Choroid plexus epithelial cell (primary cell): ENCODE data around the gene HOXB7.

ENCODE experiments used
- DNase-seq: peaks from one replicate; pipeline ENCODE4 v3.0.0-alpha.2; 2010; ENCODE audit warnings: low read depth
- H3K4me3 ChIP-seq: 2 replicates; pipeline ENCODE4 v1.5.1; 2011; ENCODE audit warnings: low read depth, mild to moderate bottlenecking, control low read depth, low read length, moderate library complexity
- CTCF ChIP-seq: conservative IDR thresholded peaks from 2 replicates; pipeline ENCODE4 v1.5.1; 2011; ENCODE audit warnings: low read depth, mild to moderate bottlenecking, control low read depth, inconsistent platforms, low read length, moderate library complexity

Gene HOXB7

GRCh38 chr17:48578616-48579470 is 32.0 kb downstream of the HOXB7 start:
- no peak overlapping the region for H3K4me3 ChIP-seq
- TF ChIP-seq CTCF = no peak
- no peak for DNase-seq

- no peak for DNase-seq
Measured at GRCh38 chr17:48577946-48578615, 32.7 kb downstream of the HOXB7 start, which contains the start of gene HOXB4. Gene HOXB4 (minus strand): TSS chr17:48578350. CDS start chr17:48578319, 31 bp downstream.

GRCh38 chr17:48577330-48577945 is 33.4 kb downstream of the HOXB7 start:
- no peak for TF ChIP-seq CTCF
- no peak for DNase-seq
- H3K4me3 ChIP-seq = no peak overlapping the region

More at GRCh38 chr17:48577946-48578615, 32.7 kb downstream of the HOXB7 start, which contains the start of gene HOXB4:
- no peak for TF ChIP-seq CTCF
- no peak within 1 kb of the TSS for H3K4me3 ChIP-seq

GRCh38 chr17:48576479-48577309 is 34.1 kb downstream of the HOXB7 start:
- H3K4me3 ChIP-seq = no peak overlapping the region
- no peak for TF ChIP-seq CTCF
- DNase-seq = no peak

- H3K4me3 ChIP-seq = no peak overlapping the region
- no peak for DNase-seq
- no peak for TF ChIP-seq CTCF
Measured at GRCh38 chr17:48575673-48576478, 34.9 kb downstream of the HOXB7 start.

GRCh38 chr17:48575066-48575582 is 35.7 kb downstream of the HOXB7 start:
- no peak overlapping the region for H3K4me3 ChIP-seq
- no peak for DNase-seq
- no peak for TF ChIP-seq CTCF
